MM.1S (cell line): ENCODE results near the gene RIIAD1.

Experiments used
- CTCF ChIP-seq: fragments of 300-600 bp; sonication (generic); IDR thresholded peaks from 2 replicates; pipeline ENCODE4 v1.5.1; 2016; ENCODE audit warnings: antibody characterized with exemption, low read length, mixed read lengths
- EZH2 ChIP-seq: fragments of 300-600 bp; sonication (generic); optimal IDR thresholded peaks from 2 replicates; pipeline ENCODE3; 2017; ENCODE audit warnings: low read depth, mild to moderate bottlenecking, antibody characterized with exemption, low read length, mixed read lengths

DNA sequence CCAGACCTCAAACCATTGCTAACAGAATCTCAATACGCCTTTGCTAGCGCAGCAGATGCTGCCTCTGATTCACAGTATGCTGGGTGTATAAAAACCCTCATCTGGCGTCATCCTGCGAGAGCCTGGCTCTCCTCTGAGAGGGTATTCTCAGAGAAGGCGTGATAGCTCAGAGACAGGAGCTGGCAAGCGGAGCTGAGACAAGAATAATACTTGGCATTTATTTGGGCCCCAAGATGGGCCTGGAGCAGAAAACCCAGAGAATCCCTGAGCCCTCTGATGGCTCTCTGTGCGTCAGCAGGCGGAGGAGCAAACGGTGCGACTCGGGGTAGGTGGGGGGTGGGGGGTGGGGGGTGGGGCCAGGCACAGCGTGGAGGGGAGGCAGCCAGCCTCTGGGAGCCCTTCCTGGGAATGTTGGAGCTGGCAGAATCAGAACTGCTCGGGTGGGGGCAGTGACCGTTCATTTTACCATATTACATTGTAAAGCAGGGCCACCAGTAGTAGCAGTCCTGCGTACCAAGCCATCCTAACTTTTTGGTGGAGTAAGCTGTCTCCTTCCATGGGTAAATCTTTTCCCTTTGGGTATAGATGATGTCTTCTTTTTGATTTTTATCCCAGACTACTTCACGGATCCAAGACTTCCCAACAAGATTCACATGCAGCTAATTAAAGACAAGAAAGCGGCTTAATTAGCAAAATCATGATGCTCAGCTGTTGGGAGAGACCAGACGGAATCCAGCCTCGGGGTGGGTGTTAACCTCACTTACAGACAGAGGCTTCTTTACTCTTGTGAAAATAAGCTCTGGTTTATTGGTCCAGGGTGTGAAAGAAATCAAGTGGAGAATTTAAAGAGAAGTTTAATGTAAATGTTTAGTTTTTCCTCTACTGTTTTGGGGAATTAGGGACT, 7.1 kb downstream of the RIIAD1 start:
- no peak for TF ChIP-seq CTCF
- TF ChIP-seq EZH2, result no peak
